Endometrium (tissue), 2 donors: ENCODE results near the gene NAV1.
"Not testable (repeated sequence)": the region's sequence is repeated elsewhere in the genome, so short reads cannot be mapped to it uniquely, and the experiment has no call there.

Experiments used
- FAIRE-seq: peaks from 2 replicates; lab custom pipeline; 2012; peaks lifted over from hg19 to GRCh38; lab: Jason Lieb, UNC
- donor health status: control.
- donor health status: control.

Gene NAV1

DNA sequence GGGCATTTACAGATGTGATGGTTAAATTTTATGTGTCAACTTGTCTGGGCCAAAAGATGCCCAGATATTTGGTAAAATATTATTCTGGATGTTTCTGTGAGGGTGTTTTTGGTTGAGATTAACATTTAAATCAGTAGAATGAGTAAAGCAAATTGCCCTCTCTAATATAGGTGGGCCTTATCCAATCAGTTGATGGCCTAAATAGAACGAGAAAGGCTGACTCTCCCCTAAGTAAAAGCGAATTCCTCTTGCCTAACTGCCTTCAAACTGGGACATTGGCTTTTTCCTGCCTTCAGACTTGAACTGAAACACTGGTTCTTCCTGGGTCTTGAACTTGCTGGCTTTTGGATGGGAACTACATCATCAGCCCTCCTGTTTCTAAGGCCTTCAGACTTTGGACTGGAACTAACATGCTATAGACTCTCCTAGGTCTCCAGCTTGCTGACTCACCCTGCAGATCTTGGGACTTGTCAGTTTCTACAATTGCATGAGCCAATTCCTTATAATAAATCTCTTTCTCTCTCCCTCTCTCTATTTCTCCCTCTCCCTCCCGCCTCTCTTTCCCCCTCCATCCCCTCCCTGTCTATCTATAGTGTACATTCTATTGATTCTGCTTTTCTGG lies 10.2 kb upstream of the NAV1 start:
- FAIRE-seq, result no peak

DNA sequence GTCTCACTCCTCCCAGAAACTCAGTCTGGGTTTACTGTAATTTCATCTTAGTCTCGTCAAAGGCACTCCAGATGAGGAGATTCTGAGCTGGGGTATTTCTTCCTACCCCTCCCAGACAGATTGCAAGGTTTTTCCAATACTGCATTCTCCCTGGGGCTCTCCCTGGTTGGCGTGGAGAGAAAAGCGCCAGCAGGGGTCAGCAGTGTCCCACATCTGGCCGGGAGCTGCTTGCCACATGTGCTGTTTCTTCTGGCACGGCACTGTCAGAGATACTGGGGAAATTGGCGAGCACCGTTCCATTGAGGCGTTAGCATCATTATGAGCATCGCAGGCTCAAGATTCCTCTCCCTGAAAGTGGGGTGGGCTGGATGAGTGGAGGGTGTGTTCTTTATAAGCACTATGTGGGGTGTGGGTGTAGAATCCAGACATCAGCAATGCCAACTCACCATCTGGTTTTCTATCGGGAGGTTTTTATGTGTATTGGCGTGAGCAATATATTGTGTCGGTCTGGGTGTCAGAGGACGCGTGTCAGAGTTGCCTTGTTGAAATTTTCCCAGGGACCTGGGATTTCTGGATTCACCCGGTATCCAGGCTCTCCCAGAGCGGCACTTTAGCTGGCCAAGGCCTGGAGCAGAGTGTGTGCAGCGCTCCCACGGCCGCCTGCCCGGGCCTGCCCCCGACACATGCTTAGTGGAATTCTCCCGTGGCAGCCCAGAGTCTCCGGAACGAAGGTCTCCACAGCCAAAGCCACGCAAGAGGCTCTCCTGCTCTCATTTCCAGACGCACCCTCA lies 8.0 kb upstream of the NAV1 start:
- FAIRE-seq, result no peak

DNA sequence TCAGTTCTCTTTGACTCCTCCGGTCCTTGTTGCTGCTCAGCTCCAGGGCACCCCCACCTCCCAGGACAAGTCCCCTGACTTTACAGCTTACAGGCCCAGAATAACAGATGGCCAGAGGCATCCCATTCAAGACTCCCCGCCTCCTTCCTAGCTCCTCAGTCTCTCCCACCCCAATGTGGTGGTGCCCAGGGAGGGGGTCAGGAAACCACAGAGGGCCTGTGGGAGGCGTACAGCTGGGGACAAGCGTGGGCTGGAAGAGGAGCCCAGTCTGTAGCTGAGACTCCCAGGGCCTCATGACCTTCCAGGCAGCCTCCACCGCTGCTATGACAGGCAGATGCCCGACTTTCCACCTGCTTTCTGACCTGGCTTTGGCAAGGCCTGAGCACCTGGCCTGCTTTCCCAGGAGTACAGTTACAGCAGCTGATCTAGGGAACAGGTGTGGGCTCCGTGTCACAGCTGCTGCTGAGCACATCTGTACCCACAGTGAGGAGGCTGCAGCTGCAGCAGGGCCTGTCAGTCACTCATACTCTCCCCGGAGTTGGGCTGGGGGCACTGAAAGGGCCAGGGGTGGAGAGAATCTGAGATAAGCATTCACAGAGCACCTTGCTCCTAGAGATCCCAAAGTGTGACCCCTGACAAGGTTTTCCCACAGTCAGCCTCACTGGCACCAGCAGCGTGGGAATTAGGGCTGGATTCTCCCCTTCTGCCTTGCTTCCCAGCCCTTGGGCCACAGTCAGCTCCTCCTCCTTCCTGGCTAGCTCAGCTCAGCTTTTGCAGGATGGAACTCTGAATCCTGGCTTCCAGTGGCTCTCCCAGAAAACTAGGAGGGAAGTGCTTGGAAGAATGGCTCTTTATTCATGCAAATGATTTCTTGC lies 7.1 kb upstream of the NAV1 start:
- FAIRE-seq, result no peak

DNA sequence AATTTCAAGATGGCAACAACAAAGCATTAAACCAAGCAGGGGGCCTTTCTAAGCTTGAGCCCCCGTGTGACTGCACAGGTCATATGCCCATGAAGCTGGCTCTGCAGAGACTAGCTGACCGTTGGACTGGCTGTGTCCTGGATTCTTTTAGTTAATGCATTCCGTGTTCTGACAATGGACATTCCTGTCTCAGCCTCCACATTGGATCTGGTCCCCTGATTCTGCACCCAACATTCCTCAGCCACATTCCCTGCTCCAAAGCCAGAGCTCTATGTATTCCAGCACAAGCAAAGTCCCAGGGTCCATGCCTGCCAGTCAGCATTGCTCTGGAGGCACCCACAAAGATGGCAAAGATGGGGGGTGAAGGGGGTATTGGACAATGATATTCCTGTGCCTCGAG lies 5.1 kb upstream of the NAV1 start:
- no peak for FAIRE-seq

DNA sequence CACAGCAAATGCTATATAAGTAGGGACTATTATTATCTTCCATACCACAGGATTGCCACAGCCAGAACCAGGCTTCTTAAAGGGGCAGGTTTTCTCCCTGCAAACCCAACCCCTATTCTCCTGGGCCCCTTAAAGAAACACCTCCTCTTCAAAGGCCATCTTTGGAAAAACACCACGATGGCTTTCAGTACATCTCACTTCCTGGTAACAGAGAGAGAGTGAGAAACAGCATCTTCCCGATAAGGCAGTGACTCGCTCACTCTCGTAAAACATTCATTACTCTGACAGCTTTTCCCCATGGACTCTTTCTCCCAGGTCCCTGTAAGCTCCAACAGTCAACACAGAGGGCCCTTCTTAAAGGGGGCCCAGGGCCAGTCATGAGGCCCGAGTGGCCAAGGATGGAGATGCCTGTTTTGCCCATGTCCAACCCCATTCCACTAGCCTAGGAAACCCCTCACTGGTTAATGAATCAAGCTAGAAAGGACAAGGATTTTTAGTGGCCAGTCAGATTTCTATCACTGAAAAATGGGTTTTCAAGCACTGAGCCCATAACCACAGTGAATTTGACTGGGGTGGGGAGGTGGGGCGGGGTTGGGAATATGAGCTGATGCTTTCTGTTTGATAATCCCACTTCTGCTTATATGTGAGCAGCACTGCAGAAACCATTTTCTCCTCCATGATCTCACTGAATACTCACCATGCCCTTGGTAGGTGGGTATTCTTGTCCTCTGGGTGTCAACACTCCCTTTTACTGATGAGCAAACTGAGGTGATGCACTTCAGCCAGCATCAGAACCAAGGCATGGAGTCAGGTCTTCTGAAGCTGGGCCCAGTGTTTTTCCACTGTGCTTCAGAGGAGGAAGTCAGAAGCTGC lies 3.6 kb upstream of the NAV1 start:
- FAIRE-seq, result no peak

DNA sequence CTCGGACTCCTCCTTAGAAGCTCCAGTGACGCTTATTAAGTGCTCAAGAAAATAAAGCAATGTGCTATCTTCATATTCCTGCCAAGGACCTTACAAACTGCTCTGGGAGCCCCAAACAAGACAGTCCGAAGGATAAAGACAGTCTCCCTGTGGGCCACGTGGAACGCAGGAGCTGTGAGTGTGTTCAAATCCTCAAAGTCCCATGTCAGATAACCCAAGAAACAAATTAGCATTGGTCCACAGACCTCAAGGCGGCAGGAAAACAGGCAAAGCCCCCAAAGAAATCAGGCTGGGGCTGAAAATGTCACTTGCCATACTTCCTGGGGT lies 3.0 kb upstream of the NAV1 start:
- no peak for FAIRE-seq

DNA sequence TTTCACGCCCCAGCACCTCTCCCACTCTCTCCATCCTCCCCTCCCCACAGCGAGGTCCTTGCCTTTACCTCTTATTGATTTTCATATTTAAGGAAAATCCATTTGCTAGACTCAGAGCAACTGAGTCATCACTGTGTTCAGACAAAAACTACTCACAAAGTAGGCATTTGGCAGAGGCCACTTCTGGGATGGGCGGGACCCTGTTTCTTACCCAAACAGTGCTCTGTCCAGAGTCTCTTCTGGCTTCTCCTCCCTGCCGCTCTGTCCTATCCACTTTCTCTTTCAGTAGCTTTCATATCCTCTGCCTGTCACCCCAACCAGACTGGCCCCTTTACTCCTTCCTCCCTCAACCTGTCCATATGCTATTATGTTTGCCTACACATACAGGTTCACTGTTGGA lies 2.4 kb upstream of the NAV1 start:
- FAIRE-seq, result no peak

DNA sequence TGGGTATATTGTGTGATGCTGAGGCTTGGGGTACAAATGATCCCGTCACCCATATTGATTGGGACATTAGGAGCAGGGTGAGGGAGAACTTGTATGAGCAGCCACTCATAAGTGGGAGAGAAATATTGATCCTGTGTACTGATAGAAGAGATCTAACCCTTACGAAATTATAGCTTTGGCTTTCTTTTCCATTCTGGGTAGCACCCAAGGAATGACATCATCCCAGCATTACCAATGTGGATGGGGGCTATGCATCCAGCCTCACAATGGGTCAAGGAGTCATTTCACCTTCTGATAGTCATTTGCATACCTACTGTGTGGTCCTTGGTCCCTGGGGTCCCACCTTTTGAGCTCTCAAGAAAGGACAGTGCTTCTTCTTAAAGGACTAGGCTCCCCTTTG lies 1.9 kb upstream of the NAV1 start:
- no peak for FAIRE-seq

DNA sequence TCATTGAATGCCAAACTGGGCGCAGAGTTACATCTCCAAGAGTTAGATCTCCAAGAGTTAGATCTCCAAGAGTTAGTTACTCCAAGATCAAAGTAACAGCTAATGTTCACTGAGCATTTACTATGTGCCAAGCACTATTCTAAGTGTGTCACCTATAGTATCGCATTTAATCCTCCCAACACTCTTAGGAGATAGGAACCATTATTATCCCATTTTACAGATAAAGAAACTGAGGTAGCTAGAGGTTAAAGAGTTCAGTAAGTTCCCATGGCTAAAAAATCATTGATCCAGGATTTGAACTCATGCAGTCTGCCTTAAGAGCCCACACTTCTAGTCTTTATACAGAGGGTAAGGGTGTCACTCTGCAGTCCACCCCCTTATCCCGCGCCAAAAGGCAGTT lies 1.5 kb upstream of the NAV1 start:
- FAIRE-seq, result no peak

DNA sequence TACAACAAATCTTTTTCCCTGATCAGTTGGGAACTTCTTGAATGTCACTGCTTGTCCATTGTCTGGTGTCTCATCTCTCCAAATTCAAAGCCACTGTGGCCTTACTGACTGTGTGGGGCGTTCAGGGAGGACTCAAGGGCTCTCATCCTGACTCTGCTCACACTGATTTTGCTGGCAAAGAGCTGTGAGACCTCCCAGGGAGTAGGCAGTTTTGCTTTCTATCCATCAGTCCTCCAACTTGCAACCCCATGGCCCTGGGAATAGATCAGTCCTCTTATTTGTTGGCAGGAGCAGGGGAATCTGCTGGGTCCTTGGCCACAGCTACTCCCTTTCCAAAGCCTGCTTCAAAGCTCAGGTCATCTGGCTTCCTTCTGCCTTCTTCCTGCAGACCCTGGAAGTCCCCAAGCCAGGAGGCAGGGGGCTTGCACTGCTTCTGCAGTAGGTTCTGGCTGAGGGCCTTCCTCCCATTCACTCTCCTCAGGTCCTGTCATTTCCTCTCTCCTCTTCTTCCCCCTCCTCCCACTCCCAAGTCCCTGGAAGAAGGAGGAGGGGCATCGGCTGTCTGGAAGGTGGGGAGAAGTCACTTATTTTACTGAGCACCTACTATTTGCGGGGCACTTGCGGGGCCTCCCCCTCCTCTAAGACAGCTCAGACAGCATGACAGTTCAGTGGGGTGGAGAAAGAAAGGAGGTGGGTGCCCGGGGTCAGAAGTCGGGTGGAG lies 876 bp upstream of the NAV1 start:
- no peak for FAIRE-seq

DNA sequence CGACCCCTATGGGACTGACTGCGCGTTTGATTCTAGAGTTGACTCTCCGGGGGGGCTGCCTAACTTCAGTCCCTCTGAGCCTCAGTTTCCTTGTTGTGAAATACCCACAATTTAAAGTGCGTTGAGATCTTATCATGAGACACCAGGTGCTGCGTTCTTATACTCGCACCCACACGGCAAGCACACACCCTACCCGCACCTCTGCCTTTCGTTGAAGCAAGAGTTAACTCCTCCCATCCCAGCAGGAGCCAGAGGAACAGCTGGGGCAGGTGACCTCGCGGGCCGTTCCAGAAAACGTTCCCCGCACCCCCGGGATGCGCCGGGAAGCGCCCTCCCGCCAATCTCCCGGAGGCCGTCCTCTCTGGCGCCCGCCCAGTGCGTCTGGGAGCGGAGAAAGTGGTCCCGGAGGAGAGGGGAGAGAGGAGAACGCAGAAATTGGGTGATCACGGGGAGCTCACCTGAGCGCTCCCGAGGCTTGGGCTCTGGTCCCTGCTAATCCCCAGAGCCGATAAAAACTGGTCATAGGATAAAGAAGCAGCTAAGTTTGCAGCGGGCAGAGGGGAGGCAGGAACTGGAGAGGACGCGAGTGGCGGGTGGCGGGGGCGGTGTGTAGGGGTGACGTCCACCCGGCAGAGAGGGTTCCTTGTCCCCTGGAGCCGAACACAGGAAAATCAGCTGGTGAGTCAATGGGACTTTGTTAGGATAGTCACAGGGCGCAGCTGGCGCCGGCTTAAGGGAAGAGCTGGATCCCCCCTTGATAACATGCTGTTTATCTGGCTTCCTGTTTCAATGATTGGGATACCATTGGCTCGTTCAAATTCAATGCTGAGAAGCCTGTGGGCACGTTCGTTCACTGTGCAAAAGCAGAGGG lies 869 bp downstream of the NAV1 start:
- no peak for FAIRE-seq

DNA sequence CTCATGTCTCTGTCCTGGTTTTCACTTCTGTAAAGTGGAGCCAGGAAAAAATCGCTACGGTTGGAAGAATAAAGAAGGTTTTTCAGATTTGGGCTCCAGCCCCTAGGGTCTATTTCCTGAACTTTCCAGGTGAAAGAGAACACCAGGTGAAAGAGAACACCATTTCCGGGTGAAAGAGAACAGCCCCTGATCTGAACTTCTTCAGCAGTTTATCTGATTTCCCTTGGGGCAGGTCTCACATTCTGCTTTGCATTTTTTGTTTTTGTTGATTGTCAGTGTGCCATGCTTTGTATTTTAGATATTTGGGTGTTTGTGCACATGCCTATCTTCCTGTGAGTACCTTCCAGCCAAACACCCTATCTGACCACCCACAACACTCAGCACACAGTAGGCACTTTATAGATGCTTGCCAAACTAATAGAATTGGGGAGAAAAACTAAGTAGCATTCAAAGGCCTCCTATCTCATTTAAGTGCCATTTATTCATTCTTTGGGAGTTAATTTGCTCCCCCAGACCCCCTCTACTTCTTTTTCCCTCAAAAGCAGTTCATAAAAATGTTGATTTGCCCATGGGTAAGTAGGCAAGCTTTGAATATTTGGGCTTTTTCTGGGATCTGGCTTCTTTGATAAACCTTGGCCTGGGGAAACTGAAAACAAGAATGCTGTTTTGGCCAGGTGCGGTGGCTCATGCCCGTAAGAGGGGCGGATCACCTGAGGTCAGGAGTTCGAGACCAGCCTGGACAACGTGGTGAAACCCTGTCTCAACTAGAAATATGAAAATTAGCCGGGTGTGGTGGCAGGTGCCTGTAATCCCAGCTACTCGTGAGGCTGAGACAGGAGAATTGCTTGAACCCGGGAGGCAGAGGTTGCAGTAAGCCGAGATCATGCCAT lies 2.2 kb downstream of the NAV1 start:
- FAIRE-seq, result no peak

DNA sequence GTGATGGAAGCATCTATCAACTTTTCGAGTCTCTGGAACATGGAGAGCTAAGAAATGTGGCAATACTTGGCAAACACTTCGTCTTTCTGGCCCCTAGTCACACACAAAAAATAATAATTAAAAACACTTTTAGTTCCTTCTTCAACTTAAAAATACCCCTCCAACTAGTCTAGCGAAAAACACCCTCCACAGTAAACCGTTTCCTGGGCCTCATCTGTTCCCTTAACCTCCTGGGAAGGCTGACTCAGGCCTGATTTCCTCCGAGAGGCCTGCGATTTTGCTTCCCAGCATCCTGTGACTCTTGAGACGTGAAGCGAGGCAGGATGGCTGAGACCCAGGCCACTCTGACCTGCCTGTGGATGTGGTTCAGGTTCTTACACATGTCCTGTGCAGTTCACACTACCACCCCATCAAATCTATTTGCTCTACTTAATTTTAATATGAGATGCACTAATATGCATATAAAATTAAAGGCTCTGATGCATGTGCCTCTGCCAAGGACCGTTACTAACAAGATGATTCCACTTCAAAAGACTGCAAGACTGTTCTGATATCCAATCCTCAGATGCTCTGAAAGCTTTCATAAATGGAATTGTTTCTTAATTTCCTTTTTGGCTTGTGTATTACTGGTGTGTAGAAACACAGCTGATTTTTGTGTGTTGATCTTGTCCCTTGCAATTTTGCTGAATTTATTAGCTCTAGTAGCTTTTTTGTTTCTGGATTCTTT lies 3.5 kb downstream of the NAV1 start:
- no peak for FAIRE-seq

DNA sequence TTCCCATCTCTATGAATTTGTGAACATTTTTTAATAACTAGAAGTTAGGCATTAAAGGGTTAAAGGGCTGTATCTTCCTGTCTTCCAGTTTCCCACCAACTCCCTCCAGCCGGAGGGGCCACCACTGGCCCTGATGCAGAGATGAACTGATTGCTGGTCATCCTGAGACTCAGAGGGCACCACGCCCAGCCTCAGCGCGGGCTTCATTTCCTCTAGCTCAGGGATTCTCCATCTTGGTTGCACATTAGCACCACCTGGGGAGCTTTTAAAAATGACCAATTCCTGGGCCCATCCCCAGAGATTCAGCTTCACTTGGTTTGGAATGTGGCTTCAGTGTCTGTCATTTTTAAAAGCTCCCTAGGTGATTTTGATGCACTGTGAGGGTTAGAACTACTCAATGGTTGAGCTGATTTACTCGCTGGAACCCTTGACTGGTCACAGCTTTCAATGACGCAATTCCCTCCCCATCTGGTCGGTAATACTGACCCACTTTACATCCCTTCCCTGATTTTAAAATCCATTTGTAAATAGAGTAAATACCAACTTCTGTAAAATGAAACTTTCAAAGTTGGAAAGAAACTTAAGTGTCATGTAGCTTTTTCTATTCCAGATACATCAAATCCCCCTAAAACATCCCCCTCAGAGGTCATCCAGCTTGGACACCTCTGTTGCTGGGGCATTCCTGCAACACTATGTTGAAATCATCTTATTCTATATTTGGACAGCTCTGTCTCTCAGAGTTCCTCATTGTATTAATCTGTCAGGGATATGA lies 5.1 kb downstream of the NAV1 start:
- FAIRE-seq, result no peak

DNA sequence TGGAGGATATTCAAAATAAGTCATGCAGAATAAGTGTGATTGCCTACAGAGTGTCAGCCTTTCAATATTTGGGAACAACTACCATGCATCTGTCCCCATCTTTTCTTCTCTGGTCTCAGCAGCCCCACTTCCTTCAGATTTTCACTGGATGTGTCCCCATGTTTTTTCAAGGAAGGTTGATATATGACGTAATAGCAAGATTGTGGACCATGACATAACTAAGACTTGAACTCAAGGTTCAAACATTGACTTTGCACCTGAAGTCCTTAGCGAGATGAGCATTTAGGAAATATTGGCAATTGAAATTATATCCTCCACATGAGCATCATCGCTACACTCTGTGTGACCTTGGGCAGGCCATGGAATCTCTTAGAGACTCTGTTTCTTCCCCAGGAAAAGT lies 5.8 kb downstream of the NAV1 start:
- no peak for FAIRE-seq

DNA sequence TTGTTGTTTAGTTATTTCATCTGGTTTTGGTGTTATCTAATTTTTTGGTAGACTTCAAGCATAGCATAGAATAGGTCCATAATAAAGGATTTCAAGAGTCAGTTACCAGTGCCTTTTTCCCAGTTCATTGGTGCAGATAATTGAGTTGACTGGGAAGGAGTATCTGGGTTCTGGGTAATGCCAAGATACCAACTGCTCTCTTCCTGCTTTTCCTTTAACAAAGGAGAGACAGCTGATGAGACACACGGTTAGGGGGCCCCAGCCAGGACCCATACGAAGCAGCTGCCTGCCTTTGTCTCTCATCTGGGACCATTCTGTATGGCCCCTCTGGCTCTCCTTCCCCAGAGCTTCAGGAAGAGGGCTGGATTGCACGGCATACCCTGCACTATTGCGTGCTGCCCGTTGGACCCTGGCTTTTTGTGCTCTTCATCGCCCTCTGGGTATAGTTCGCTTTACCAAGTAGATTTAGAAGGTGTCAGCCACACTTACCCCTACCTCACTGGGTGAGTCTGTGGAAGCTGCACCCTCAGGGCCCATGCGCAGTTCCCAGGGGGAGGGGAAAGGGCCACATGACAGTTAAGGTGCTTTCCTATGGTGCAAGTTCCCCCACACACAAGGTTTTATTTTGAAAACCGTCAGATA lies 7.0 kb downstream of the NAV1 start:
- no peak for FAIRE-seq

DNA sequence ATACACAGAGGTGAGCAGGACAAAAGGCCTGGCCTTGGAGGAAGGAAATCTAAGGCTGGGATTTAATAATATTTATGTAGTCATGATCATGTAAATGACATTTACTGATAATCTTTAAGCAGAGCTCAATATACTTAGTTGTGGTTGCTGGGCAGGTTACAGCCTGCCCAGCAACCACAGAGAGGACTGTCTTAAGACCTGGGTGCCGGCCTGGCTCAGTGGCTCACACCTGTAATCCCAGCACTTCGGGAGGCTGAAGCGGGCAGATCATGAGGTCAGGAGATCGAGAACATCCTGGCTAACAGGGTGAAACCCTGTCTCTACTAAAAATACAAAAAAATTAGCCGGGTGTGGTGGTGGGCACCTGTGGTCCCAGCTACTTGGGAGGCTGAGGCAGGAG lies 10.6 kb downstream of the NAV1 start:
- not testable (repeated sequence) for FAIRE-seq

DNA sequence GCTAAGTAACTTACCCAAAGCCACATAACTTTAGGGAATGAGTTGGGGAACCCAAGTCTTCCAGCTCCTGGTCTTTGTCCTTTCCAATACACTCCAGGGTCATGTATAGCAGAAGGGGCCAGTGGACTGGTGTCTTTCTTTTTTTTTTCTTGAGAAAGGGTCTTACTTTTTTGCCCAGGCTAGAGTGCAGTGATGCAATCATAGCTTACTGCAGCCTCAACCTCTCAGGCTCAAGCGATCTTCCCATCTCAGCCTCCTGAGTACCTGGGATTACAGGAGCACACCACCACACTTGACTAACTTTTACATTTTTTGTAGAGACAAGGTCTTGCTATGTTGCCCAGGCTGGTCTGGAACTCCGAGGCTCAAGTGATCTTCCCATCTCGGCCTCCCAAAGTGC lies 12.2 kb downstream of the NAV1 start:
- FAIRE-seq, result no peak
